HEK293T (cell line): ENCODE measurements around the gene NEK6.

Source experiments
- BHLHE40 ChIP-seq: fragments of 450-650 bp; IDR thresholded peaks from 2 replicates; pipeline ENCODE4 v1.6.1; 2016; ENCODE audit warnings: mild to moderate bottlenecking, moderate library complexity, borderline replicate concordance
- FOXA1 ChIP-seq: fragments of 450-650 bp; IDR thresholded peaks from 2 replicates; pipeline ENCODE4 v1.6.1; 2016; ENCODE audit warnings: mild to moderate bottlenecking
- FOXK2 ChIP-seq: fragments of 450-650 bp; IDR thresholded peaks from 2 replicates; pipeline ENCODE4 v1.6.1; 2016; ENCODE audit warnings: mild to moderate bottlenecking
- FOXM1 ChIP-seq: fragments of 450-650 bp; IDR thresholded peaks from 2 replicates; pipeline ENCODE4 v1.6.1; 2017; ENCODE audit warnings: mild to moderate bottlenecking, borderline replicate concordance
- HDGF ChIP-seq: fragments of 450-650 bp; IDR thresholded peaks from 2 replicates; pipeline ENCODE4 v1.6.1; 2017; ENCODE audit warnings: antibody characterized with exemption, borderline replicate concordance
- L3MBTL2 ChIP-seq: fragments of 450-650 bp; conservative IDR thresholded peaks from 2 replicates; pipeline ENCODE4 v1.6.1; 2016; ENCODE audit warnings: mild to moderate bottlenecking
- NFRKB ChIP-seq: fragments of 450-650 bp; IDR thresholded peaks from 2 replicates; pipeline ENCODE4 v1.6.1; 2016; ENCODE audit warnings: mild to moderate bottlenecking, moderate library complexity
- SP1 ChIP-seq: fragments of 450-650 bp; IDR thresholded peaks from 2 replicates; pipeline ENCODE4 v1.6.1; 2017
- SUZ12 ChIP-seq: fragments of 450-650 bp; IDR thresholded peaks from 2 replicates; pipeline ENCODE4 v1.6.1; 2016; ENCODE audit warnings: mild to moderate bottlenecking
- TARDBP ChIP-seq: fragments of 450-650 bp; IDR thresholded peaks from 2 replicates; pipeline ENCODE4 v1.6.1; 2016
- ZNF384 ChIP-seq: fragments of 450-650 bp; IDR thresholded peaks from 2 replicates; pipeline ENCODE4 v1.6.1; 2016

- TF ChIP-seq BHLHE40 (no peak), NFRKB (no peak), SUZ12 (no peak), TARDBP (no peak), HDGF (no peak), FOXM1 (no peak), L3MBTL2 (no peak), FOXK2 (no peak), SP1 (no peak), ZNF384 (no peak), FOXA1 (no peak)
These were observed 100.1 kb downstream of the NEK6 start for GRCh38 chr9:124357721-124358361.
